A549 (cell line): ENCODE results near the gene DYSF. TPM values are rescaled to one million over a fixed set of nuclear protein-coding genes. Genes with fewer than 3 reads are reported as not detected.

ENCODE experiments used
- ATAC-seq, 2 experiments: fragments of 200-7000 bp in 1 of 2; fragments of >200 bp in 1 of 2; cut with Nextera tagmentation in 1 of 2; cut with Tn5 transposase in 1 of 2; 3 replicates each; pipeline versions ENCODE4 v1.8.0 to v1.9.1; 2018 to 2020; ENCODE audit warnings: mild to moderate bottlenecking in 1 of 2, moderate library complexity in 1 of 2
- CTCF ChIA-PET: fragments of 300-600 bp; sonication (Branson Sonifier 250); formaldehyde crosslinking; extraction: SDS; loops from one replicate; lab custom pipeline; 2021; ENCODE audit warnings: antibody characterized with exemption, inconsistent platforms; lab: Yijun Ruan, JAX
- POLR2A ChIA-PET: fragments of 350-600 bp; formaldehyde crosslinking; extraction: SDS; loops from one replicate; lab custom pipeline; 2021; ENCODE audit warnings: antibody characterized with exemption, inconsistent platforms; lab: Yijun Ruan, JAX
- DNase-seq, 2 experiments: peaks; one replicate each; pipeline versions ENCODE4 v3.0.0 to v3.0.0-alpha.2; 2011 to 2016; ENCODE audit warnings: low read depth in 1 of 2, low spot score in 1 of 2
- FAIRE-seq: peaks from 2 replicates; lab custom pipeline; 2011; peaks lifted over from hg19 to GRCh38; lab: Jason Lieb, UNC
- H3K27ac ChIP-seq, 2 experiments: fragments of >200 bp; sonication (Bioruptor Twin); formaldehyde crosslinking; 3 replicates each; pipeline ENCODE4 v1.5.1; 2016 to 2017
- H3K4me1 ChIP-seq: fragments of >200 bp; sonication (Bioruptor Twin); formaldehyde crosslinking; 3 replicates; pipeline ENCODE4 v1.6.1; 2016
- H3K4me2 ChIP-seq: fragments of >200 bp; sonication (Bioruptor Twin); formaldehyde crosslinking; 3 replicates; pipeline ENCODE4 v1.6.1; 2016
- H3K4me3 ChIP-seq: fragments of >200 bp; sonication (Bioruptor Twin); formaldehyde crosslinking; 3 replicates; pipeline ENCODE4 v1.5.1; 2016
- H3K9me3 ChIP-seq: fragments of >200 bp; sonication (Bioruptor Twin); formaldehyde crosslinking; 3 replicates; pipeline ENCODE4 v1.6.1; 2016
- CHD2 ChIP-seq: fragments of 150-350 bp; IDR thresholded peaks from 2 replicates; pipeline ENCODE4 v1.6.1; 2014; ENCODE audit warnings: low read length; ENCODE audit not compliant: partially characterized antibody
- EHMT2 ChIP-seq: fragments of 200-600 bp; sonication (generic); IDR thresholded peaks from 2 replicates; pipeline ENCODE4 v1.6.1; 2016; ENCODE audit warnings: antibody characterized with exemption, low read depth, mild to moderate bottlenecking, moderate library complexity
- FOSB ChIP-seq: fragments of 250-450 bp; sonication (Bioruptor Pico); IDR thresholded peaks from 2 replicates; pipeline ENCODE4 v1.5.0; 2020; ENCODE audit warnings: mild to moderate bottlenecking, moderate library complexity
- HEYL ChIP-seq: fragments of 250-450 bp; sonication (Bioruptor Pico); IDR thresholded peaks from 2 replicates; pipeline ENCODE4 v1.8.0; 2021; ENCODE audit warnings: mild to moderate bottlenecking, moderate library complexity
- HOXB13 ChIP-seq: fragments of 250-450 bp; sonication (Bioruptor Pico); IDR thresholded peaks from 2 replicates; pipeline ENCODE4 v1.5.0; 2020; ENCODE audit warnings: low read depth, mild to moderate bottlenecking, moderate library complexity
- HOXB5 ChIP-seq: fragments of 250-450 bp; sonication (Bioruptor Pico); IDR thresholded peaks from 2 replicates; pipeline ENCODE4 v1.5.0; 2020; ENCODE audit warnings: mild to moderate bottlenecking, moderate library complexity
- MAFK ChIP-seq: fragments of 450-650 bp; IDR thresholded peaks from 2 replicates; pipeline ENCODE4 v1.6.1; 2014; ENCODE audit not compliant: partially characterized antibody
- MAZ ChIP-seq: fragments of 150-350 bp; IDR thresholded peaks from 2 replicates; pipeline ENCODE4 v1.6.1; 2014; ENCODE audit warnings: antibody characterized with exemption, low read depth, low read length, borderline replicate concordance
- POLR2A ChIP-seq: IDR thresholded peaks from 2 replicates; pipeline ENCODE4 v1.6.1; 2012; ENCODE audit warnings: mild to moderate bottlenecking, low read length
- POLR2AphosphoS2 ChIP-seq: conservative IDR thresholded peaks from 2 replicates; pipeline ENCODE4 v1.6.1; 2012; ENCODE audit warnings: low read length, improper control_type of control experiment, inconsistent platforms
- RARB ChIP-seq: fragments of 250-450 bp; sonication (Bioruptor Pico); IDR thresholded peaks from 2 replicates; pipeline ENCODE4 v1.8.0; 2021; ENCODE audit warnings: mild to moderate bottlenecking, moderate library complexity
- RNF2 ChIP-seq: fragments of 200-600 bp; sonication (generic); IDR thresholded peaks from 2 replicates; pipeline ENCODE4 v1.6.1; 2016; ENCODE audit warnings: low read depth, mild to moderate bottlenecking, antibody characterized with exemption, moderate library complexity, borderline replicate concordance
- ZSCAN20 ChIP-seq: fragments of 250-450 bp; sonication (Bioruptor Pico); IDR thresholded peaks from 2 replicates; pipeline ENCODE4 v1.8.0; 2022; ENCODE audit warnings: mild to moderate bottlenecking, moderate library complexity
- WGBS: methylation state at CpG from one replicate; pipeline ENCODE4 v1.1.6; 2017; ENCODE audit errors: missing lambda C conversion rate; 5-methylcytosine and 5-hydroxymethylcytosine counted together
- polyA plus RNA-seq, 4 experiments: library from polyadenylated mRNA; depleted of rRNA in 3 of 4; stranded (reverse); fragments of >200 nt; fragmentation: RNase III in 1 of 4; extraction: RNeasy Plus Mini Kit Qiagen cat#74134 plus additional on column Dnase treatment in 1 of 4; gene quantifications; 2 replicates in 3 of 4; 3 replicates in 1 of 4; pipeline ENCODE4 v1.2.3, GENCODE V29; 2011 to 2017
- TF ChIP-seq, protein P1 (sequence below): IDR thresholded peaks from 2 replicates; pipeline ENCODE4 v1.6.1; 2012
- TF ChIP-seq, protein P2 (sequence below): fragments of >200 bp; sonication (Bioruptor Twin); formaldehyde crosslinking; IDR thresholded peaks from 3 replicates; pipeline ENCODE4 v1.6.1; 2016
- TF ChIP-seq, protein P3 (sequence below): fragments of 200-600 bp; sonication (generic); IDR thresholded peaks from 2 replicates; pipeline ENCODE4 v1.6.1; 2016; ENCODE audit warnings: antibody characterized with exemption, mild to moderate bottlenecking, moderate library complexity

The DYSF gene
- polyA plus RNA-seq, 2 of the 4 experiments (the other 2 are of a cell fraction) = 0.36 to 0.98 TPM

DNA sequence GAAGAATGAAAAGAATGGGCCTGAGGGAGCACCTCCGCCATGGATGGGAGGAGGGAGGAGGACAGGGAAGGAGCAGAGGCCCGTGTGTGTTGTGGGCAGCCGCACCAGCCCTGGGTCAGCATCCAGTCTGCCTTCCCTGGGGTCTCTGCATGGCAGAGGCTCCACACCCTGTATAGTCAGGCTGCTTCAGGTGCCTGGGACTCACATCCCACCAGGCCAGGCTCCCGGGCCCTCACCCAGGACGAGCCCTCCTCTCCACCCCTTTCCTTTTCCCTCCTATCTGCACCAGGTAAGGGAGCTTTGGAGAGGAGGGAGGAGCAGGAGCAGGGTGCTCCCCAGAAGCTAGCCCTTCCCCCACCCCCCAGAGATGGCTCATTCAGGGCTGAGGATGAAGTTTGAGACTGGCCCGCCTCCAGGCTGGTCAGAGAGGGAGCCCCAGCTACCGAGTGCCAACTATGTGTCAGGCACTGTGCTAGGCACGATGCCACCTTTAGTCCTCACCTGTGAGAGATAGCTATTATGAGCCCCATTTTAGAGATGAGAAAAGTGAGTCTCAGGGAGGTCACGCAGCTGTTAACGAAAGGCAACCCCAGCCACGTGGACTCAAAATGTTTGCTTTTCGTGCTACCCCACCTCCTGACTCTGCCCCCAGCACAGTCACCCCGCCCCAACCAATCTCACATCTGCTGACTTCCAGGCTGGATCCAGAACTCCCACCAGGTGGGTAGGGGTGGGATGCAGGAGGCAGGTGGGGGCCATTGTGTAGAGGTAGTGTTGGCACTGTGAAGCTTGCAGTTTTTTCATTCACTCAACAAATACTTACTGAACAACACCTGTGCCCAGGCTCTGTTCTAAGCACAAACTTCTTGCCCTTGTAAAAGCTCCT is 242.1 kb downstream of the DYSF start:
- POLR2A ChIA-PET = no interaction called here
- ATAC-seq = no peak
- Histone ChIP-seq H3K27ac (no peak overlapping the region), H3K4me3 (no peak overlapping the region), H3K4me1 (no peaks in the 10 kb centered on the region), H3K4me2 (no peak overlapping the region), H3K9me3 (no peaks in the 10 kb centered on the region)
- CTCF ChIA-PET = interaction anchor here (0.7 to 2.5 kb wide), 7 partner anchors 9 to 1619 kb away, joined by 3 to 8 read pairs (median 3); no protein-coding TSS in a partner anchor
- TF ChIP-seq RNF2 = no peak
- TF ChIP-seq, protein P1, sequence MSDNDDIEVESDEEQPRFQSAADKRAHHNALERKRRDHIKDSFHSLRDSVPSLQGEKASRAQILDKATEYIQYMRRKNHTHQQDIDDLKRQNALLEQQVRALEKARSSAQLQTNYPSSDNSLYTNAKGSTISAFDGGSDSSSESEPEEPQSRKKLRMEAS = no peak
- TF ChIP-seq MAFK = no peak
- no peak for TF ChIP-seq CHD2
- no peak for TF ChIP-seq MAZ
- no peak for TF ChIP-seq EHMT2
- no peak for TF ChIP-seq HOXB5 (CRISPR knock-in tag)
- TF ChIP-seq HEYL (CRISPR knock-in tag) = no peak
- WGBS = 74% methylated on average over 13 of the region's 13 CpGs
- DNase-seq = no peak
- FAIRE-seq = no peak

DNA sequence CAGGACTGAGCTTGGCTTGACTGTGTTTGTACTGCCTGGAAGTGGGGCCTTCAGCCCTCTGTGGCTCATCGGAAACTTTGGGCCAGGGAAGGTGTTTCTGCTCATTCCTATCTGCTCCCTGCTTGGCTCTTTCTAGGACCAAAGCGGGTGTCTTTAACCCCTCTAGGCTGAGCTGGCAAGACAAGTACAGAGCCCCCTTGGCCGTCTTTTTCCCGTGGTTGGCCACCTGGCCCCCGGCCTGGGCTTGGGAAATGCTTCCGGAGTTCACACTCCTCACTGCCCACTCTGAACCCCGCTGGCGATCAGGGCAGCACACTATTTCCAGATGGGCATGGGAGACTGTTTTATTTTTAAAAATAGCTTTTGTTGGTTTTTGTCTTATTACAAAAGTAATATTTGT is 243.0 kb downstream of the DYSF start:
- Histone ChIP-seq H3K4me1 (no peaks in the 10 kb centered on the region), H3K4me2 (no peak overlapping the region), H3K9me3 (no peaks in the 10 kb centered on the region), H3K4me3 (no peak overlapping the region), H3K27ac (no peak overlapping the region)
- ChIA-PET CTCF (interaction anchor here (0.7 to 1.1 kb wide), 3 partner anchors 10 to 1618 kb away, joined by 3 read pairs; no protein-coding TSS in a partner anchor), POLR2A (no interaction called here)
- TF ChIP-seq ZSCAN20 = no peak
- TF ChIP-seq MAFK = no peak
- TF ChIP-seq RARB = no peak
- TF ChIP-seq, protein P2, sequence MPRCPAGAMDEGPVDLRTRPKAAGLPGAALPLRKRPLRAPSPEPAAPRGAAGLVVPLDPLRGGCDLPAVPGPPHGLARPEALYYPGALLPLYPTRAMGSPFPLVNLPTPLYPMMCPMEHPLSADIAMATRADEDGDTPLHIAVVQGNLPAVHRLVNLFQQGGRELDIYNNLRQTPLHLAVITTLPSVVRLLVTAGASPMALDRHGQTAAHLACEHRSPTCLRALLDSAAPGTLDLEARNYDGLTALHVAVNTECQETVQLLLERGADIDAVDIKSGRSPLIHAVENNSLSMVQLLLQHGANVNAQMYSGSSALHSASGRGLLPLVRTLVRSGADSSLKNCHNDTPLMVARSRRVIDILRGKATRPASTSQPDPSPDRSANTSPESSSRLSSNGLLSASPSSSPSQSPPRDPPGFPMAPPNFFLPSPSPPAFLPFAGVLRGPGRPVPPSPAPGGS = no peak
- TF ChIP-seq HOXB13 = no peak
- TF ChIP-seq POLR2AphosphoS2 = no peak
- no peak for TF ChIP-seq POLR2A
- TF ChIP-seq, protein P3, sequence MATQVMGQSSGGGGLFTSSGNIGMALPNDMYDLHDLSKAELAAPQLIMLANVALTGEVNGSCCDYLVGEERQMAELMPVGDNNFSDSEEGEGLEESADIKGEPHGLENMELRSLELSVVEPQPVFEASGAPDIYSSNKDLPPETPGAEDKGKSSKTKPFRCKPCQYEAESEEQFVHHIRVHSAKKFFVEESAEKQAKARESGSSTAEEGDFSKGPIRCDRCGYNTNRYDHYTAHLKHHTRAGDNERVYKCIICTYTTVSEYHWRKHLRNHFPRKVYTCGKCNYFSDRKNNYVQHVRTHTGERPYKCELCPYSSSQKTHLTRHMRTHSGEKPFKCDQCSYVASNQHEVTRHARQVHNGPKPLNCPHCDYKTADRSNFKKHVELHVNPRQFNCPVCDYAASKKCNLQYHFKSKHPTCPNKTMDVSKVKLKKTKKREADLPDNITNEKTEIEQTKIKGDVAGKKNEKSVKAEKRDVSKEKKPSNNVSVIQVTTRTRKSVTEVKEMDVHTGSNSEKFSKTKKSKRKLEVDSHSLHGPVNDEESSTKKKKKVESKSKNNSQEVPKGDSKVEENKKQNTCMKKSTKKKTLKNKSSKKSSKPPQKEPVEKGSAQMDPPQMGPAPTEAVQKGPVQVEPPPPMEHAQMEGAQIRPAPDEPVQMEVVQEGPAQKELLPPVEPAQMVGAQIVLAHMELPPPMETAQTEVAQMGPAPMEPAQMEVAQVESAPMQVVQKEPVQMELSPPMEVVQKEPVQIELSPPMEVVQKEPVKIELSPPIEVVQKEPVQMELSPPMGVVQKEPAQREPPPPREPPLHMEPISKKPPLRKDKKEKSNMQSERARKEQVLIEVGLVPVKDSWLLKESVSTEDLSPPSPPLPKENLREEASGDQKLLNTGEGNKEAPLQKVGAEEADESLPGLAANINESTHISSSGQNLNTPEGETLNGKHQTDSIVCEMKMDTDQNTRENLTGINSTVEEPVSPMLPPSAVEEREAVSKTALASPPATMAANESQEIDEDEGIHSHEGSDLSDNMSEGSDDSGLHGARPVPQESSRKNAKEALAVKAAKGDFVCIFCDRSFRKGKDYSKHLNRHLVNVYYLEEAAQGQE = no peak
- TF ChIP-seq FOSB (CRISPR knock-in tag) = no peak
- ATAC-seq (no peak), DNase-seq (no peak), FAIRE-seq (no peak)
- WGBS = 56% methylated on average over 8 of the region's 8 CpGs
